Liver (tissue), 9 donors: ENCODE results near the gene PRRX1. TPM values are rescaled to one million over a fixed set of nuclear protein-coding genes. Genes with fewer than 3 reads are reported as not detected.

Source experiments
- DNase-seq: peaks from one replicate; pipeline ENCODE4 v3.0.0-alpha.2; 2017; ENCODE audit warnings: low spot score
- H3K27ac ChIP-seq, 2 donors: one replicate each; pipeline ENCODE4 v1.7.0; 2013; ENCODE audit warnings: inconsistent platforms in 2 of 2, low read length in 2 of 2, control low read depth in 1 of 2, low read depth in 1 of 2, mild to moderate bottlenecking in 1 of 2
- H3K27me3 ChIP-seq, 4 donors: one replicate each; pipeline versions ENCODE4 v1.6.1 to v1.7.0; 2013; ENCODE audit warnings: low read length in 3 of 4, inconsistent platforms in 1 of 4, mild to moderate bottlenecking in 1 of 4, moderate library complexity in 1 of 4; ENCODE audit not compliant: control insufficient read depth in 4 of 4, insufficient read depth in 4 of 4
- H3K36me3 ChIP-seq, 4 donors: one replicate each; pipeline versions ENCODE4 v1.6.1 to v1.7.0; 2013; ENCODE audit warnings: low read length in 3 of 4, mild to moderate bottlenecking in 3 of 4, low read depth in 1 of 4, moderate library complexity in 1 of 4; ENCODE audit not compliant: control insufficient read depth in 4 of 4, insufficient read depth in 3 of 4
- H3K4me1 ChIP-seq, 4 donors: one replicate each; pipeline versions ENCODE4 v1.6.1 to v1.7.0; 2013; ENCODE audit warnings: low read length in 3 of 4, mild to moderate bottlenecking in 3 of 4, moderate library complexity in 1 of 4; ENCODE audit not compliant: control insufficient read depth in 4 of 4, insufficient read depth in 4 of 4
- H3K4me3 ChIP-seq, 3 donors: one replicate each; pipeline versions ENCODE4 v1.6.1 to v1.7.0; 2013; ENCODE audit warnings: low read length in 3 of 3, control low read depth in 1 of 3, low read depth in 1 of 3, mild to moderate bottlenecking in 1 of 3
- H3K9ac ChIP-seq, 2 donors: one replicate each; pipeline ENCODE4 v1.7.0; 2013; ENCODE audit warnings: low read length in 2 of 2, mild to moderate bottlenecking in 2 of 2, moderate library complexity in 2 of 2, control low read depth in 1 of 2, low read depth in 1 of 2
- H3K9me3 ChIP-seq, 4 donors: one replicate each; pipeline versions ENCODE4 v1.6.1 to v1.7.0; 2013; ENCODE audit warnings: low read length in 3 of 4; ENCODE audit not compliant: control insufficient read depth in 4 of 4
- ATF3 ChIP-seq: IDR thresholded peaks from 2 replicates; pipeline ENCODE4 v1.6.1; 2016; ENCODE audit warnings: antibody characterized with exemption
- CTCF ChIP-seq: fragments of 150-350 bp; IDR thresholded peaks from 2 replicates; pipeline ENCODE4 v1.5.1; 2017; ENCODE audit warnings: improper control_type of control experiment, low read depth, low read length; ENCODE audit not compliant: missing input control
- EGR1 ChIP-seq, 2 donors: IDR thresholded peaks; 2 replicates each; pipeline ENCODE4 v1.6.1; 2016 to 2018; ENCODE audit warnings: antibody characterized with exemption in 2 of 2, low read depth in 2 of 2
- FOXA1 ChIP-seq: IDR thresholded peaks from 2 replicates; pipeline ENCODE4 v1.6.1; 2016; ENCODE audit warnings: antibody characterized with exemption
- FOXA2 ChIP-seq: IDR thresholded peaks from 2 replicates; pipeline ENCODE4 v1.6.1; 2016; ENCODE audit warnings: antibody characterized with exemption
- GABPA ChIP-seq, 2 donors: IDR thresholded peaks in 1 of 2; conservative IDR thresholded peaks in 1 of 2; 2 replicates each; pipeline ENCODE4 v1.6.1; 2016; ENCODE audit warnings: antibody characterized with exemption in 2 of 2, mild to moderate bottlenecking in 1 of 2, moderate library complexity in 1 of 2
- HNF4A ChIP-seq, 2 donors: conservative IDR thresholded peaks; 2 replicates each; pipeline ENCODE4 v1.6.1; 2016; ENCODE audit warnings: antibody characterized with exemption in 2 of 2, mild to moderate bottlenecking in 2 of 2
- HNF4G ChIP-seq: IDR thresholded peaks from 2 replicates; pipeline ENCODE4 v1.6.1; 2016; ENCODE audit warnings: antibody characterized with exemption
- JUND ChIP-seq, 2 donors: IDR thresholded peaks; 2 replicates each; pipeline ENCODE4 v1.6.1; 2016; ENCODE audit warnings: antibody characterized with exemption in 2 of 2
- MAX ChIP-seq: IDR thresholded peaks from 2 replicates; pipeline ENCODE4 v1.6.1; 2016; ENCODE audit warnings: antibody characterized with exemption
- NR2F2 ChIP-seq: IDR thresholded peaks from 2 replicates; pipeline ENCODE4 v1.6.1; 2016; ENCODE audit warnings: antibody characterized with exemption
- RAD21 ChIP-seq, 2 donors: IDR thresholded peaks; 2 replicates each; pipeline ENCODE4 v1.6.1; 2016; ENCODE audit warnings: antibody characterized with exemption in 2 of 2, mild to moderate bottlenecking in 2 of 2
- REST ChIP-seq: IDR thresholded peaks from 2 replicates; pipeline ENCODE4 v1.6.1; 2016; ENCODE audit warnings: antibody characterized with exemption, mild to moderate bottlenecking
- RXRA ChIP-seq, 2 donors: IDR thresholded peaks; 2 replicates each; pipeline ENCODE4 v1.6.1; 2017 to 2018; ENCODE audit warnings: antibody characterized with exemption in 2 of 2, mild to moderate bottlenecking in 1 of 2
- SP1 ChIP-seq: IDR thresholded peaks from 2 replicates; pipeline ENCODE4 v1.6.1; 2018; ENCODE audit warnings: antibody characterized with exemption, mild to moderate bottlenecking
- TAF1 ChIP-seq: conservative IDR thresholded peaks from 2 replicates; pipeline ENCODE4 v1.6.1; 2016; ENCODE audit warnings: antibody characterized with exemption, mild to moderate bottlenecking
- YY1 ChIP-seq: IDR thresholded peaks from 2 replicates; pipeline ENCODE4 v1.6.1; 2016; ENCODE audit warnings: antibody characterized with exemption, mild to moderate bottlenecking
- ZBTB33 ChIP-seq: IDR thresholded peaks from 2 replicates; pipeline ENCODE4 v1.6.1; 2016; ENCODE audit warnings: antibody characterized with exemption
- whole genome bisulfite sequencing: extraction: QIAGEN DNeasy Blood & Tissue Kit; methylation state at CpG from one replicate; pipeline ENCODE4 v1.1.7; 2013; 5-methylcytosine and 5-hydroxymethylcytosine counted together
- polyA plus RNA-seq, 2 donors: library from polyadenylated mRNA; stranded (reverse) in 1 of 2; unstranded in 1 of 2; fragments of 200-250 nt in 1 of 2; fragments of >200 nt in 1 of 2; fragmentation: Nextera tagmentation in 1 of 2; extraction: Ambion mirVana in 1 of 2; gene quantifications; one replicate each; pipeline versions ENCODE4 v1.2.1 to v1.2.3, GENCODE V29; 2013 to 2015
- total RNA-seq, 2 donors: library from RNA; depleted of rRNA; stranded (reverse); fragments of >200 nt; gene quantifications; one replicate each; pipeline ENCODE4 v1.2.3, GENCODE V29; 2014
- donor health status: healthy.
- donor health status: healthy.
- donor health status: healthy.
- donor health status: healthy.
- donor health status: healthy.

The PRRX1 gene
- total and polyA plus RNA-seq, 4 donors, result under 0.01 to 0.37 (median 0.25) TPM; not detected in 1

GRCh38 chr1:170741678-170742077 lies 77.7 kb downstream of the PRRX1 start (continued):
- TF ChIP-seq EGR1 (IDR thresholded peaks at IDR 0.05; ENCODE audit: low read depth in 2 of 2) (no peak), HNF4A (conservative IDR thresholded peaks at IDR 0.05) (no peak), ZBTB33 (no peak)

GRCh38 chr1:170742600-170742999 lies 78.7 kb downstream of the PRRX1 start:
- WGBS, result 84% methylated on average over 5 of the region's 5 CpGs
- no peak overlapping the region for H3K9ac ChIP-seq
- H3K27ac ChIP-seq, result no peak overlapping the region
- no peaks in the 10 kb centered on the region for H3K9me3 ChIP-seq
- no peaks in the 10 kb centered on the region for H3K27me3 ChIP-seq
- H3K4me3 ChIP-seq, result no peak overlapping the region
- H3K4me1 ChIP-seq, result no peaks in the 10 kb centered on the region
- H3K36me3 ChIP-seq, result no peaks in the 10 kb centered on the region
- no peak for DNase-seq
- TF ChIP-seq RXRA (IDR thresholded peaks at IDR 0.05) (no peak), MAX (no peak), GABPA (IDR thresholded peaks at IDR 0.05 in 1 of 2, conservative IDR thresholded peaks at IDR 0.05 in 1 of 2) (no peak), REST (no peak), ATF3 (no peak), NR2F2 (no peak), JUND (IDR thresholded peaks at IDR 0.05) (no peak), HNF4G (no peak), TAF1 (no peak), YY1 (no peak), HNF4A (conservative IDR thresholded peaks at IDR 0.05) (no peak), EGR1 (IDR thresholded peaks at IDR 0.05; ENCODE audit: low read depth in 2 of 2) (no peak), ZBTB33 (no peak), FOXA1 (no peak), SP1 (no peak), CTCF (no peak), RAD21 (IDR thresholded peaks at IDR 0.05) (no peak), FOXA2 (no peak)
